Endodermal cell (in vitro differentiated cells): Measurements from ENCODE around the gene MYDGF. TPM values are rescaled to one million over a fixed set of nuclear protein-coding genes. Genes with fewer than 3 reads are reported as not detected.
A peak's percentile ranks its signal among the peaks of the same experiment; 100 is the strongest.

ENCODE experiments used
- DNase-seq: peaks from one replicate; pipeline ENCODE4 v3.0.0-alpha.2; 2017
- H3K27ac ChIP-seq: 2 replicates; pipeline ENCODE4 v1.5.1; 2013; ENCODE audit warnings: mild to moderate bottlenecking, low read depth, low read length, moderate library complexity
- H3K27me3 ChIP-seq: 2 replicates; pipeline ENCODE4 v1.6.1; 2013; ENCODE audit warnings: mild to moderate bottlenecking, low read length, moderate library complexity; ENCODE audit not compliant: insufficient read depth, control insufficient read depth, poor library complexity, severe bottlenecking
- H3K36me3 ChIP-seq: 2 replicates; pipeline ENCODE4 v1.7.0; 2013; ENCODE audit warnings: mild to moderate bottlenecking, low read length, moderate library complexity; ENCODE audit not compliant: control insufficient read depth, insufficient read depth
- H3K4me1 ChIP-seq: one replicate; pipeline ENCODE4 v1.7.0; 2013; ENCODE audit warnings: low read length; ENCODE audit not compliant: control insufficient read depth, insufficient read depth
- H3K4me3 ChIP-seq: 2 replicates; pipeline ENCODE4 v1.5.1; 2013; ENCODE audit warnings: mild to moderate bottlenecking, low read length, moderate library complexity
- H3K9ac ChIP-seq: 2 replicates; pipeline ENCODE4 v1.6.1; 2013; ENCODE audit warnings: mild to moderate bottlenecking, low read length, moderate library complexity; ENCODE audit not compliant: poor library complexity, severe bottlenecking; ENCODE audit errors: extremely low read depth
- H3K9me3 ChIP-seq: 2 replicates; pipeline ENCODE4 v1.6.1; 2013; ENCODE audit warnings: mild to moderate bottlenecking, low read length, moderate library complexity; ENCODE audit not compliant: control insufficient read depth
- H3K27ac Mint-ChIP-seq: 2 replicates; pipeline ENCODE4 v1.8.0; 2020; ENCODE audit warnings: mixed read lengths
- H3K27me3 Mint-ChIP-seq: 2 replicates; pipeline ENCODE4 v1.8.0; 2021; ENCODE audit warnings: mild to moderate bottlenecking, mixed read lengths; ENCODE audit not compliant: insufficient read depth
- H3K36me3 Mint-ChIP-seq: 2 replicates; pipeline ENCODE4 v1.8.0; 2020; ENCODE audit warnings: low read depth, mixed read lengths
- H3K4me1 Mint-ChIP-seq: 2 replicates; pipeline ENCODE4 v1.8.0; 2020; ENCODE audit warnings: mixed read lengths
- H3K4me3 Mint-ChIP-seq: 2 replicates; pipeline ENCODE4 v1.8.0; 2020; ENCODE audit warnings: mild to moderate bottlenecking, moderate library complexity, mixed read lengths
- H3K9me3 Mint-ChIP-seq: 2 replicates; pipeline ENCODE4 v1.8.0; 2020; ENCODE audit warnings: mild to moderate bottlenecking, mixed read lengths
- WGBS, 2 experiments: methylation state at CpG; one replicate each; pipeline versions ENCODE4 v1.1.5 to v1.1.7; 2013; ENCODE audit warnings: missing lambda C conversion rate in 2 of 2, mixed read lengths in 1 of 2; ENCODE audit not compliant: insufficient coverage in 1 of 2, insufficient read length in 1 of 2; 5-methylcytosine and 5-hydroxymethylcytosine counted together
- total RNA-seq, 2 donors: library from RNA; stranded (reverse); fragmentation: NEBNext Ultra II Directional in 1 of 2; extraction: Animal tissue kit (Norgen Biotek cat#: 25700) in 1 of 2; gene quantifications; 2 replicates in 1 of 2; 3 replicates in 1 of 2; pipeline ENCODE4 v1.2.1, GENCODE V29; 2021
- TF ChIP-seq, protein P1 (sequence below): fragments of 200-600 bp; sonication (generic); conservative IDR thresholded peaks from 2 replicates; pipeline ENCODE4 v1.5.0; 2021; ENCODE audit warnings: antibody characterized with exemption, mild to moderate bottlenecking

Gene MYDGF
- total RNA-seq, 2 donors from 2014 or later = 58.7 to 64.0 TPM

DNA sequence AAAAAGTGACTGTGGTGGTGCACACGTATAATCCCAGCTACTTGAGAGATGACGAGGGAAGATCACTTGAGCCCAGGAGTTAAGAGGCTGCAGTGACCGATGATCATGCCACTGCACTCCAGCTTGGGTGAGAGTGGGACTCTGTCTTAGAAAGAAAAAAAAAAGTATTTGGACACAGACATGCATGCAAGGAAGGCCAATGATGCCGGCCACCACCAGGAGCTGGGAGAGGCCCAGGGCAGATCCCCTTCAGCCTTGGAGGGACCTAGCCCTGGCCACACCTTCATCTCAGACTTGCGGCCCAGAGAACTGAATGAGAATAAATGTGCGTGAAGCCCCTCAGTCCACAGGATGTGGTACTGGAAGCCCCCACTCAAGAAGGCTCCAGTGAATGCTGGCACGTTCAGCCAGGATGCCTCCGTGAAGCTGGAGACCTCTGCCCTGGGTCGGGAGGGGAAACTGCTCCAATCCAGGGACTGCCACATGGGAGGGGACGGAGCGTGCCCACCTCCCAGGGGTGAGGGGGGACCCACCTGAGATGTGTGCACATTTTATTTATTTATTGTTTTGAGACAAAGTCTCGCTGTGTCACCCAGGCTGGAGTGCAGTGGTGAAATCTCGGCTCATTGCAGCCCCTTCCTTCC is 16.2 kb downstream of the MYDGF start:
- TF ChIP-seq, protein P1, sequence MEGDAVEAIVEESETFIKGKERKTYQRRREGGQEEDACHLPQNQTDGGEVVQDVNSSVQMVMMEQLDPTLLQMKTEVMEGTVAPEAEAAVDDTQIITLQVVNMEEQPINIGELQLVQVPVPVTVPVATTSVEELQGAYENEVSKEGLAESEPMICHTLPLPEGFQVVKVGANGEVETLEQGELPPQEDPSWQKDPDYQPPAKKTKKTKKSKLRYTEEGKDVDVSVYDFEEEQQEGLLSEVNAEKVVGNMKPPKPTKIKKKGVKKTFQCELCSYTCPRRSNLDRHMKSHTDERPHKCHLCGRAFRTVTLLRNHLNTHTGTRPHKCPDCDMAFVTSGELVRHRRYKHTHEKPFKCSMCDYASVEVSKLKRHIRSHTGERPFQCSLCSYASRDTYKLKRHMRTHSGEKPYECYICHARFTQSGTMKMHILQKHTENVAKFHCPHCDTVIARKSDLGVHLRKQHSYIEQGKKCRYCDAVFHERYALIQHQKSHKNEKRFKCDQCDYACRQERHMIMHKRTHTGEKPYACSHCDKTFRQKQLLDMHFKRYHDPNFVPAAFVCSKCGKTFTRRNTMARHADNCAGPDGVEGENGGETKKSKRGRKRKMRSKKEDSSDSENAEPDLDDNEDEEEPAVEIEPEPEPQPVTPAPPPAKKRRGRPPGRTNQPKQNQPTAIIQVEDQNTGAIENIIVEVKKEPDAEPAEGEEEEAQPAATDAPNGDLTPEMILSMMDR = peak; percentile 21
- no peak overlapping the region for H3K4me3 ChIP-seq
- H3K4me3 Mint-ChIP-seq = no peak overlapping the region
- H3K36me3 Mint-ChIP-seq = peaks cover 32% of the 10 kb centered on the region
- no peak overlapping the region for H3K9ac ChIP-seq
- H3K9me3 ChIP-seq = no peaks in the 10 kb centered on the region
- H3K27ac ChIP-seq = no peak overlapping the region
- no peaks in the 10 kb centered on the region for H3K27me3 ChIP-seq
- H3K27me3 Mint-ChIP-seq = no peaks in the 10 kb centered on the region
- no peak for DNase-seq
- no peaks in the 10 kb centered on the region for H3K4me1 ChIP-seq
- H3K27ac Mint-ChIP-seq = no peak overlapping the region
- 91 to 93% methylated on average over 11 to 13 of the region's 13 CpGs for WGBS, 2 experiments
- H3K36me3 ChIP-seq = peaks cover 31% of the 10 kb centered on the region
- no peaks in the 10 kb centered on the region for H3K9me3 Mint-ChIP-seq
- no peaks in the 10 kb centered on the region for H3K4me1 Mint-ChIP-seq

DNA sequence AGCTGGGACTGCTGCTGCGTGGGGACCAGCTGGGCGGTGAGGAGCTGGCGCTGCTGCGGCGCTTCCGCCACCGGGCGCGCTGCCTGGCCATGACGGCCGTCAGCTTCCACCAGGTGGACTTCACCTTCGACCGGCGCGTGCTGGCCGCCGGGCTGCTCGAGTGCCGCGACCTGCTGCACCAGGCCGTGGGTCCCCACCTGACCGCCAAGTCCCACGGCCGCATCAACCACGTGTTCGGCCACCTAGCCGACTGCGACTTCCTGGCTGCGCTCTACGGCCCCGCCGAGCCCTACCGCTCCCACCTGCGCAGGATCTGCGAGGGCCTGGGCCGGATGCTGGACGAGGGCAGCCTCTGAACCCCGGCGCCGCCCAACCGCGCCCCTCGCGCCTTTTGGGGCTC is 18.1 kb downstream of the MYDGF start:
- no peak overlapping the region for H3K4me3 Mint-ChIP-seq
- Histone ChIP-seq H3K9me3 (no peaks in the 10 kb centered on the region), H3K4me3 (no peak overlapping the region), H3K4me1 (no peaks in the 10 kb centered on the region), H3K9ac (no peak overlapping the region), H3K27ac (no peak overlapping the region), H3K27me3 (no peaks in the 10 kb centered on the region), H3K36me3 (peaks cover 17% of the 10 kb centered on the region)
- H3K27me3 Mint-ChIP-seq = no peaks in the 10 kb centered on the region
- H3K36me3 Mint-ChIP-seq = peaks cover 26% of the 10 kb centered on the region
- H3K27ac Mint-ChIP-seq = no peak overlapping the region
- no peak for DNase-seq
- H3K4me1 Mint-ChIP-seq = no peaks in the 10 kb centered on the region
- no peaks in the 10 kb centered on the region for H3K9me3 Mint-ChIP-seq
- TF ChIP-seq, protein P1 = no peak
- 95 to 98% methylated on average over 36 to 44 of the region's 44 CpGs for whole genome bisulfite sequencing, 2 experiments

DNA sequence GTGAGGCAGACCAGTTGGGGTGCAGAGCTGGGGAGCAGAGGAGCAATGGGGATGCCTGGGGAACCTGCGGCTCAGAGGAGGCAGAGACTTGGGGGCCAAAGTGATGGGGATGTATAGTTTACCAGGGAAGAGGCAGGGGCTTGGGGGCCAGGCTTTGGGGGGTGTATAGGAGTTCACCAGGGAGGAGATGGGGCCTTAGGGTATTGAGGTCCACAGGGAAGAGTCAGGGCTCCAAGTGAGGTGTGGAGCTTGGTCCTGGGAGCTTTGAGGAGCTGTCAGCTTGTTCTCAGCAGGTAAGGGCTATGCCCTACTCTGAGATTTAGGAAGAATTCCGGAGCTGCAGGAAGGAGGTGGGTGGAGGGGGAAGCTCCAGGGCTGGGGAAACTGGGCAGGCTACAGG is 20.0 kb downstream of the MYDGF start:
- H3K36me3 ChIP-seq = peaks cover 15% of the 10 kb centered on the region
- no peak overlapping the region for H3K27ac Mint-ChIP-seq
- DNase-seq = no peak
- H3K9me3 ChIP-seq = no peaks in the 10 kb centered on the region
- H3K27me3 ChIP-seq = no peaks in the 10 kb centered on the region
- no peak overlapping the region for H3K9ac ChIP-seq
- no peak overlapping the region for H3K4me3 ChIP-seq
- no peaks in the 10 kb centered on the region for H3K4me1 Mint-ChIP-seq
- TF ChIP-seq, protein P1 = no peak
- no peaks in the 10 kb centered on the region for H3K27me3 Mint-ChIP-seq
- H3K4me1 ChIP-seq = no peaks in the 10 kb centered on the region
- no peak overlapping the region for H3K4me3 Mint-ChIP-seq
- 91% methylated on average over 2 of the region's 2 CpGs; no CpG with 5 or more reads in 1 of the 2 experiments for WGBS, 2 experiments
- no peaks in the 10 kb centered on the region for H3K9me3 Mint-ChIP-seq
- no peak overlapping the region for H3K27ac ChIP-seq
- peaks cover 33% of the 10 kb centered on the region for H3K36me3 Mint-ChIP-seq
